ENCODE data around the gene FAM124B.

DNA sequence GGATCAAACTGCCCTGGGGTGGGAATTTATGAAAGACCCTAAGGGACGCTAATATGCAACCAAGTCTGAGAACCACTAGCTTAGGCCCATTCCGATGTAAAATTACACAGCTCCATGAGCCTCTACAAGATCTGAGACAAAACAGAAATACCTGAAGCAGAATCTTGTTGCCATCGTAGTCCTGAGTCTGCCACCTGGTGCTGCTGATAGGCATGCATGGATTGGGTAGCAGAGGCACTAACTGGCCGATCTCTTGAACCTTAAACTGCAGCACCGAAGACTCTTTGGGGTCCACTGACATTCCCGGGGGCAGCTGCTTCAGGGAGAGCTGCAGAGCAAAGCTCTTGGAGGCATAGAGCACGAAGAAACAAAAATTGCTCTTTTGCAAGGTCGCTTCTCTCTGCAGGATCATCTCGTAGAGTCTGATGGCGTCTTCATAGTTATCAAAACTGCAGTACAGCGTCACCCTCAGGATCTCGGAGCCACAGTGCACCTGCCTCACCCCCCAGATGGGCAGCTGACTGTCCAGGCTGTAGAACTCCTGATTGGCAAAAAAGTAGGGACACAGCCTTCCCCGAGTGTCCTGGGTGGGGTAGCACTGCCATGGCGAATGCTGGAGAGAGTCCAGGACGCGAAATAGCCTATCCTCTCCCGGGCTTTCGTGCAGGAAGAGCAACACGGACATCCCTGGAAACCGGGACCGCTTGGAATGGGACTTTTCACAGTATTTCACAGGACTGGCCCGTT, 848 bp downstream of the FAM124B start:
- TF ChIP-seq POLR2A (IDR thresholded peaks at IDR 0.05; ENCODE audit: low read depth, low read length) (no peak), POLR2AphosphoS5 (IDR thresholded peaks at IDR 0.05; ENCODE audit: low read depth, low read length) (no peak)

Data from GM12891 (cell line).